Skeletal muscle satellite cell (primary cell): ENCODE measurements around the gene YIF1A.
"Not testable (repeated sequence)": the region's sequence is repeated elsewhere in the genome, so short reads cannot be mapped to it uniquely, and the experiment has no call there.

Source experiments
- H3K27me3 ChIP-seq: 2 replicates; pipeline ENCODE4 v1.7.0; 2013; ENCODE audit warnings: low read length; ENCODE audit not compliant: control insufficient read depth, insufficient read depth
- H3K36me3 ChIP-seq: 2 replicates; pipeline ENCODE4 v1.7.0; 2013; ENCODE audit warnings: mild to moderate bottlenecking, control low read depth, low read length; ENCODE audit not compliant: insufficient read depth
- H3K4me1 ChIP-seq: 2 replicates; pipeline ENCODE4 v1.7.0; 2013; ENCODE audit warnings: low read length; ENCODE audit not compliant: control insufficient read depth, insufficient read depth
- H3K4me2 ChIP-seq: 2 replicates; pipeline ENCODE4 v1.7.0; 2013; ENCODE audit warnings: mild to moderate bottlenecking, low read length
- H3K4me3 ChIP-seq: 2 replicates; pipeline ENCODE4 v1.7.0; 2013; ENCODE audit warnings: low read length
- H3K9ac ChIP-seq: 2 replicates; pipeline ENCODE4 v1.7.0; 2013; ENCODE audit warnings: mild to moderate bottlenecking, low read depth, low read length, moderate library complexity
- H3K9me3 ChIP-seq: replicated peaks from 2 replicates; pipeline ENCODE4 v1.7.0; 2013; ENCODE audit warnings: mild to moderate bottlenecking, control low read depth, low read length

The YIF1A gene

DNA sequence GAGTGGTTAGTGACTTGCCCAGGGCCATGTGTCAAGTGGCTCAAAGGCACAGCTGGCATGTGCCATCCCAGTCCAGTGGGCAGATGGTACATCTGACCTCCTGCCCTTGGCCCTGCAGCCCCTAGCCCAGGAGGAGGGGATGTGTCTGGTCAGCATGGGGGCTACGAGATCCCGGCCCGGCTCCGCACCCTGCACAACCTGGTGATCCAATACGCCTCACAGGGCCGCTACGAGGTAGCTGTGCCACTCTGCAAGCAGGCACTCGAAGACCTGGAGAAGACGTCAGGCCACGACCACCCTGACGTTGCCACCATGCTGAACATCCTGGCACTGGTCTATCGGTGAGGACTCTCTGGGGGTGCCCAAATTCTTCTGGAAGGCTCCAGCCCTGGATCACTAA, 26.2 kb downstream of the YIF1A start:
- Histone ChIP-seq H3K4me2 (no peak overlapping the region), H3K4me3 (no peak overlapping the region), H3K36me3 (peaks cover 62% of the 10 kb centered on the region), H3K9me3 (no peaks in the 10 kb centered on the region), H3K4me1 (peaks cover 17% of the 10 kb centered on the region), H3K9ac (no peak overlapping the region), H3K27me3 (no peaks in the 10 kb centered on the region)

DNA sequence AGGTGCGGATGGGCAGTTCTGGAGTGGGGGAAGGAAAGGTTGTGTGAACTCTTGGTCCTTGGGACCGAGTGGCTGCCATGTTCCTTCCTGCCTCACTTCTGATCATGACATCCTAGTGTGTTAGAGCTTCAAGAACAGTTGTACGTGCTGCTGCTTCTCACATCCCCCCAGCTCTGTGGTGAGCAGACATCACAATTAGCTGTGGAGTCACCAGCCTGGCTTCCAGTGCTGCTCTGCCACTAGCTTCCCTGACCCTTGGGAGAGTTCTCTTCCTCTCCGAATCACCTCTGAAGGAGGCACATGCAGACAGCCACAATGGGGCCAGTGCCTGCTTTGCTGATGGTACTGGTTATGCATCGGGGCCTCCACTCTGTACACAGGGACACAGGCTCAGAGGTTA, 26.8 kb downstream of the YIF1A start:
- Histone ChIP-seq H3K4me2 (no peak overlapping the region), H3K4me3 (no peak overlapping the region), H3K9me3 (no peaks in the 10 kb centered on the region), H3K27me3 (no peaks in the 10 kb centered on the region), H3K9ac (no peak overlapping the region), H3K4me1 (peaks cover 17% of the 10 kb centered on the region), H3K36me3 (peaks cover 62% of the 10 kb centered on the region)

DNA sequence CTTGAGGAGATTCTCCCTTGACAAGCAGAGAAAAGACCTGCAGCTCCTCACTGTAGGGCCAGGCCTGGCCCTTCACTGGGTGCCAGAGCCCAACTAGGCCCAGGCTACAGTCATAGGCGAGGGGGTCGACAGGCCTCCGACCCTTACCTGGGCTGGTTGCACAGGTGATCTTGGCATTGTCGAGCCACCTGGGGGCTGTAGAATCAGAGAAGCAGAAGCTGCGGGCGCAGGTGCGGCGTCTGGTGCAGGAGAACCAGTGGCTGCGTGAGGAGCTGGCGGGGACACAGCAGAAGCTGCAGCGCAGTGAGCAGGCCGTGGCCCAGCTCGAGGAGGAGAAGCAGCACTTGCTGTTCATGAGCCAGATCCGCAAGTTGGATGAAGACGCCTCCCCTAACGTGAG, 27.4 kb downstream of the YIF1A start:
- Histone ChIP-seq H3K4me1 (peaks cover 17% of the 10 kb centered on the region), H3K9ac (no peak overlapping the region), H3K4me2 (no peak overlapping the region), H3K9me3 (no peaks in the 10 kb centered on the region), H3K4me3 (no peak overlapping the region), H3K36me3 (peaks cover 58% of the 10 kb centered on the region), H3K27me3 (no peaks in the 10 kb centered on the region)

DNA sequence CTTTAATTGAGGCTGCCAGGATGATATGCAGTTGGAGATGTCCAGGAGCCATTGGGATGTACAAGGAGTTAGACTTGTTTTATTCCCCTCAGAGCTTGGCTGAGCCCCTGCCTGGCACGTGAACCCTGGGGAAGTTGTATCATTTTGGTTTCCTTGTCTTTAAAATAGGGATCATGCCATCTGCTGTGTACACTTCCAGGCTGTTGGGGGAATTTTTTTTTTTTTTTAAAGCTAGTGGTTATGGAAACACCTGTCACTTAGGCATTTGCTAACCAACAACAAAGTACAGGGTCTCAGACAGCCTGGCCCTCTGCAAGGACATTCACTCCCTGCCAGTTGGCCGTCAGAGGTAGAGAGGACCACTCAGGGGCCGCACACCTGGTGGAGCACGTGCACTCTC, 29.0 kb downstream of the YIF1A start:
- Histone ChIP-seq H3K4me1 (peaks cover 15% of the 10 kb centered on the region), H3K4me2 (no peak overlapping the region), H3K9ac (no peak overlapping the region)

DNA sequence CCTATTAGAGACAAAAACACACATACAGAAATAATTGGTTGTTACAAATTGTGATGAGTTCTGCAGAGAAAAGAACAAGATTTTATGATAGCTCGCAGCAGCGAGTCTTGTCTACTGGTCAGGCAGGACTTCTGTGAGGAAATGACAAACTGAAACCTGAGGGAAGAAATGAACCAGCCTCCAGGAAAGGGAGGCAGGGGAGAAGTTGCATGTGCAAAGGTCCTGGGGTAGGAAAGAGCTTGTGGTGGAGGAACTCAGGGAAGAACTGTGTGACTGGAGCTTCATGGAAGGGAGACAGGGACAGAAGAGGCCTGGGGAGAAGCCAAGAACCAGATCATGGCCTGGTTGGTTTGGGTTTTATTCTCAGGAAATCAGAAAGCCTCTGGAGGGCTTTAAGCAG, 29.7 kb downstream of the YIF1A start:
- no peaks in the 10 kb centered on the region for H3K9me3 ChIP-seq
- H3K36me3 ChIP-seq, result peaks cover 41% of the 10 kb centered on the region
- peak overlapping the region; percentile 97 for H3K9ac ChIP-seq
- peak overlapping the region; percentile 99 for H3K4me2 ChIP-seq
- no peaks in the 10 kb centered on the region for H3K27me3 ChIP-seq
- H3K4me1 ChIP-seq, result peaks cover 15% of the 10 kb centered on the region
- no peak overlapping the region for H3K4me3 ChIP-seq

More for the DNA sequence above, 29.0 kb downstream of the YIF1A start:
- H3K9me3 ChIP-seq, result no peaks in the 10 kb centered on the region
- no peaks in the 10 kb centered on the region for H3K27me3 ChIP-seq
- no peak overlapping the region for H3K4me3 ChIP-seq
- peaks cover 48% of the 10 kb centered on the region for H3K36me3 ChIP-seq

DNA sequence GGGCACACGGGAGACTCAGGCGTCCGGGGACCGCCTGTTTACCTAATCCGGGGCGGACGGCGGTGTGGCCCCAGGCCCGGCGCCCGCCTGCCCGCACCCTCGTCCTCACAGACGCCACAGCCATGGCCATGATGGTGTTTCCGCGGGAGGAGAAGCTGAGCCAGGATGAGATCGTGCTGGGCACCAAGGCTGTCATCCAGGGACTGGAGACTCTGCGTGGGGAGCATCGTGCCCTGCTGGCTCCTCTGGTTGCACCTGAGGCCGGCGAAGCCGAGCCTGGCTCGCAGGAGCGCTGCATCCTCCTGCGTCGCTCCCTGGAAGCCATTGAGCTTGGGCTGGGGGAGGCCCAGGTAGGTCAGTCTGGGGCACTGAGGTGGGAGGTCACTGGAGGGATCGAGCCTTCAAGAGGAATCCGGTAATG, 30.5 kb downstream of the YIF1A start:
- peaks cover 34% of the 10 kb centered on the region for H3K36me3 ChIP-seq
- peak overlapping the region; percentile 97 for H3K9ac ChIP-seq
- H3K4me2 ChIP-seq, result peak overlapping the region; percentile 99
- peaks cover 15% of the 10 kb centered on the region for H3K4me1 ChIP-seq
- H3K4me3 ChIP-seq, result peak overlapping the region; percentile 98
- H3K9me3 ChIP-seq, result no peaks in the 10 kb centered on the region
- no peaks in the 10 kb centered on the region for H3K27me3 ChIP-seq

DNA sequence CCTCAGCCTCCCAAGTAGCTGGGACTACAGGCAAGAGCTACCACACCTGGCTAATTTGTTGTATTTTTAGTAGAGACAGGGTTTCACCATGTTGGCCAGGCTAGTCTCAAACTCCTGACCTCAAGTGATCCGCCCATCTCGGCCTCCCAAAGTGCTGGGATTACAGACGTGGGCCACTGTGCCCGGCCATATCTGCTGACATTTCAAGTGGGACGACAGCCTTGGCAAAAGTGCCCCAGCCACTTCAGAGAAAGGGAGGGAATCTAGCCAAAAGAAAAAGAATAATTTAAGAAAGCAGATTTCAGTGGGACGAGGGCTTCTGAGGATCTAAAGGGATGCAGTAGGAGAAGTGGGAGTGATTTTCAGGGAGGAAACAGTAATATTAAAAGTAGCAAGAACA, 35.9 kb downstream of the YIF1A start:
- not testable (repeated sequence) for H3K4me2 ChIP-seq, H3K9me3 ChIP-seq, H3K27me3 ChIP-seq, H3K9ac ChIP-seq, H3K4me3 ChIP-seq, H3K4me1 ChIP-seq
- peaks cover 11% of the 10 kb centered on the region for H3K36me3 ChIP-seq

DNA sequence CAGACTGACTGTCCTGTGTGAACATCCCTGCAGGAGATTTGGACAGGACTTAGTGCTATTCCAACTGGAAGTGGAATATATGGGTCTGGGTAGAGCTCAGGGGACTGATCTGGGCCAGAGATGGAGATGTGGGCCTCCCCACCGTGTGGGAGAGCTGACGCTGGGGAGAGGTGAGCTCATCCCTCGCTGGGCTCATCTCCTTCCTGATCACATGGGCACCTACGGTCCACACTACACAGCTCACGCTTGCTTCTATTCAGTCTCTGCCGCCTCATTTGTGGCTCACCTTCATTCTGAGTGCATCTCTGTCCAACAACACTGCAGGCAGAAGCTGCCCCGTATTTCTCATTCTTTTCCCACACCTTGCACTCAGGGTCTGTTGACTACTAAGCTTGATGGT, 37.1 kb downstream of the YIF1A start:
- Histone ChIP-seq H3K9me3 (no peaks in the 10 kb centered on the region), H3K4me2 (no peak overlapping the region), H3K27me3 (no peaks in the 10 kb centered on the region), H3K36me3 (peaks cover 24% of the 10 kb centered on the region), H3K9ac (no peak overlapping the region), H3K4me3 (no peak overlapping the region), H3K4me1 (peaks cover 3% of the 10 kb centered on the region)

DNA sequence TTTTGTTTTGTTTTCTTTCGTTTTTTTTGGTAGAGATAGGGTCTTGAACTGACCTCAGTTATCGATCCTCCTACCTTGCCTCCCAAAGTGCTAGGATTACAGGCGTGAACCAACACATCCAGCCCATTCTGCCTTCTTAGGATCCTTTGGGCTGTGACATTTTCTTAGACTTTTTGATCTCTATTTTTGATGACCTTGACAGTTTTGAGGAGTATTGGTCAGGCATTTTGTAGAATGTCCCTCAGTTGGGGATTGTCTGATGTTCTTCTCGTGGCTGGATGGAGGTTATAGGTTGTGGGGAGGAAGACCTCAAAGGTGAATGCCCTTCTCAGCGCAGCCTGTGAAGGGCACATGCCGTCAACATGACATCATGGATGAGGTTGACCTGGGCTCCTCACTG, 40.0 kb downstream of the YIF1A start:
- H3K4me2 ChIP-seq, result no peak overlapping the region

DNA sequence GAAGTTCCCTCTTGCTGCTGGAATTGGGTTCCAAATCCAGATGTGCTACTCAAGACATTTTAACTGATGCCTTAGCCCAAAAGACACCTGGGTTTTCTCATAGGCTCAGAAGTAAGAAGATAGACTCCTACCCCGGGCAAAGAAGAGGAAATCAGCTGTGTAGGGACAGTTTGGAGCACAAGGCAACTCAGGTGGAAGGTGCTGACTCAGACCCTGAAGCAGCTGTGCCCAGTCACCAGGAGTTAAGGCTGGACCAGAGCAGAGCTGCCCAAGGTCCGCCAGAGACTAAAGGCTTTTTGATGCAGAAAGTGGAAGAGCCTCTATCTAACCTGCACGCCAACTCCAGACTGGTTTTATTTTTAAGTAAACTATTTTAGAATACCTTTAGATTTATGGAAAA, 41.1 kb downstream of the YIF1A start:
- no peaks in the 10 kb centered on the region for H3K27me3 ChIP-seq
- no peaks in the 10 kb centered on the region for H3K4me1 ChIP-seq
- H3K4me2 ChIP-seq, result no peak overlapping the region
- no peaks in the 10 kb centered on the region for H3K9me3 ChIP-seq
- H3K9ac ChIP-seq, result no peak overlapping the region
- no peak overlapping the region for H3K4me3 ChIP-seq
- H3K36me3 ChIP-seq, result peaks cover 32% of the 10 kb centered on the region

More for the DNA sequence above, 40.0 kb downstream of the YIF1A start:
- Histone ChIP-seq H3K36me3 (peaks cover 32% of the 10 kb centered on the region), H3K9ac (no peak overlapping the region), H3K4me3 (no peak overlapping the region), H3K27me3 (no peaks in the 10 kb centered on the region), H3K4me1 (no peaks in the 10 kb centered on the region), H3K9me3 (no peaks in the 10 kb centered on the region)

DNA sequence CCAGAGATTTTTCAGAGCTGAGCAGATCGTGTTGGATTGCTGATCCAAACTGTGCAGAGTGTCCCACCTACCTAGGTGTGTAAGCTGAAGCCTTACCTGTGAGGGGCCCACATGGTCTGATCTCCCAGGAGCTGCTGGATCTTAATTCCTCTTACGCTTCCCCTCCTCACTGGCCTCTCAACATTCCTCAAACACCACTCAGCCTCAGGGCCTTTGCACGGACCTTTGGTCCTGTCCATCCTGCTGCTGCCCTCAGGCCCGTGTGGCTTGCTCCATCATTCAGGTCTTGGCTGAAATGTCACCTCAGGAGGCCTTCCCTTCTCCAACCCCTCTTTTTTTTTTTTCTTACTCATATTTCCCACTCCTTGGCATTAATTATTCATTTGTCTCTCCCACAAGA, 41.6 kb downstream of the YIF1A start:
- H3K4me2 ChIP-seq, result no peak overlapping the region
- peaks cover 32% of the 10 kb centered on the region for H3K36me3 ChIP-seq
- H3K27me3 ChIP-seq, result no peaks in the 10 kb centered on the region
- no peaks in the 10 kb centered on the region for H3K9me3 ChIP-seq
- H3K4me3 ChIP-seq, result no peak overlapping the region
- H3K4me1 ChIP-seq, result no peaks in the 10 kb centered on the region
- H3K9ac ChIP-seq, result no peak overlapping the region

DNA sequence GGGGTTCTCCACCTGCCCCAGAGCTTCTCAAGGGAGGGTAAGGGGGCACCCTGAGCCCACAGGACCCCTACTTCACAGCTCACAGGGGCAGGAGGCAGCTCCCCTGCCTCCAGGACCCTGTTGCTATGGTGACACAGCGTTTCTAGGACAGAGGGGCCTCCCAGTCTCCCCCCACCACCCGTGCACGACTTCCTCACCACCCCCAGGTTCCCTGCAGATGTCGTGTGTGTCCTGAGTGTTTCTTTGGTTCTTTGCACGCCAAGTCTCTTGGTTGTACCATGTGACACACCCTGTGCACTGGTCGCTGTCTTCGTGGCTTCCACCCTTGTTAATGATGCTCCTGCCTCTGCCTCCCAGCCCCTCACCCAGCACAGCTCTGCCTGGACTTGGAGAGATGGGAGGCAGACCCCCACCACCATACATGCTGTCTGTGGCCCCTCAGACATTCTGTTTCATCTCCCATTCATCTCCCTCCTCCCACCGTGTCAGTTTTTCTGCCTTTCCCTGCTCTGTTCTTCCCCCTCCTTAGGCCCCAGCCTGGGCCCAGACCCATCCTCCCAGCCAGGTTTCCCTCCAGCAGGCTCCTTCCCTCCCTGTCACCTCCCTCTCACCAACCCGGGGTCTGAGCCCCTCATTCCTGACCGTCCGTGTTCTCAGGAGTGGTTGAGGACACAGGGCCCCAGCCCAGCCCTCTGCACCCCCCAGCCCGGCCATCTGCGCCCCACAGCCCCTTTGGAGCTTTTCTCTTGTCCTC, 45.0 kb downstream of the YIF1A start:
- no peaks in the 10 kb centered on the region for H3K4me1 ChIP-seq
- no peak overlapping the region for H3K9ac ChIP-seq
- H3K27me3 ChIP-seq, result no peaks in the 10 kb centered on the region
- H3K4me3 ChIP-seq, result no peak overlapping the region
- H3K9me3 ChIP-seq, result no peaks in the 10 kb centered on the region
- peaks cover 45% of the 10 kb centered on the region for H3K36me3 ChIP-seq
- H3K4me2 ChIP-seq, result no peak overlapping the region
